PC-9 (cell line): ENCODE data around the gene MRPL19. TPM values are rescaled to one million over a fixed set of nuclear protein-coding genes. Genes with fewer than 3 reads are reported as not detected.

Experiments
- Bru-seq: library from RNA; stranded (reverse); fragments of 400-500 nt; gene quantifications from one replicate; lab custom pipeline; 2021; lab: Mats Ljungman, UMichigan
- BruChase-seq, 2 experiments: library from RNA; stranded (reverse); fragments of 400-500 nt; gene quantifications; one replicate each; lab custom pipeline; 2021; lab: Mats Ljungman, UMichigan
- BruUV-seq: library from RNA; stranded (reverse); fragments of 400-500 nt; replicated peaks from 2 replicates; lab custom pipeline; 2021; lab: Mats Ljungman, UMichigan
- CTCF ChIA-PET: fragments of 300-600 bp; sonication (Branson Sonifier 250); formaldehyde crosslinking; loops from one replicate; lab custom pipeline; 2022; ENCODE audit warnings: antibody characterized with exemption; lab: Charles Lee
- POLR2A ChIA-PET: fragments of 300-600 bp; sonication (Branson Sonifier 250); formaldehyde crosslinking; loops from one replicate; lab custom pipeline; 2022; ENCODE audit warnings: antibody characterized with exemption; ENCODE audit not compliant: unreplicated experiment; lab: Charles Lee
- DNase-seq, 2 experiments: peaks; one replicate each; pipeline versions ENCODE4 v3.0.0 to v3.0.0-alpha.2; 2015 to 2022; ENCODE audit warnings: mixed read lengths in 1 of 2
- H2AFZ ChIP-seq: fragments of 200-600 bp; sonication (generic); 2 replicates; pipeline ENCODE4 v1.8.1; 2017; ENCODE audit warnings: antibody characterized with exemption
- H3F3A ChIP-seq: fragments of 200-600 bp; sonication (generic); 2 replicates; pipeline ENCODE4 v1.8.1; 2017; ENCODE audit warnings: antibody characterized with exemption, mild to moderate bottlenecking, low read depth; ENCODE audit not compliant: insufficient read depth
- H3K27ac ChIP-seq: fragments of 200-600 bp; sonication (generic); 2 replicates; pipeline ENCODE4 v1.6.1; 2016; ENCODE audit warnings: mixed run types
- H3K27me3 ChIP-seq: fragments of 200-600 bp; sonication (generic); 2 replicates; pipeline ENCODE4 v1.6.1; 2016; ENCODE audit warnings: low read depth, mixed run types; ENCODE audit not compliant: insufficient read depth
- H3K36me3 ChIP-seq: fragments of 200-600 bp; sonication (generic); 2 replicates; pipeline ENCODE4 v1.6.1; 2016; ENCODE audit warnings: low read depth, mixed run types
- H3K4me1 ChIP-seq: fragments of 200-600 bp; sonication (generic); replicated peaks from 2 replicates; pipeline ENCODE4 v1.6.1; 2016; ENCODE audit warnings: mixed run types; ENCODE audit not compliant: insufficient read depth
- H3K4me2 ChIP-seq: fragments of 200-600 bp; sonication (generic); 2 replicates; pipeline ENCODE4 v1.6.1; 2017; ENCODE audit warnings: mixed run types
- H3K4me3 ChIP-seq: fragments of 200-600 bp; sonication (generic); 2 replicates; pipeline ENCODE4 v1.6.1; 2016; ENCODE audit warnings: mixed run types
- H3K79me2 ChIP-seq: fragments of 200-600 bp; sonication (generic); 2 replicates; pipeline ENCODE4 v1.6.1; 2017; ENCODE audit warnings: low read depth, mixed run types
- H3K9me2 ChIP-seq: fragments of 200-600 bp; sonication (generic); 2 replicates; pipeline ENCODE4 v1.8.1; 2017; ENCODE audit warnings: mild to moderate bottlenecking; ENCODE audit not compliant: insufficient read depth
- H3K9me3 ChIP-seq: fragments of 200-600 bp; sonication (generic); 2 replicates; pipeline ENCODE4 v1.8.1; 2016; ENCODE audit warnings: low read depth; ENCODE audit not compliant: insufficient read depth
- H4K20me1 ChIP-seq: fragments of 200-600 bp; sonication (generic); 2 replicates; pipeline ENCODE4 v1.8.1; 2017; ENCODE audit not compliant: insufficient read depth
- EZH2 ChIP-seq: fragments of 200-600 bp; sonication (generic); IDR thresholded peaks from 2 replicates; pipeline ENCODE4 v1.8.0; 2017; ENCODE audit warnings: antibody characterized with exemption, low read depth
- intact Hi-C: fragments of 100-400 bp; cut with micrococcal nuclease; formaldehyde crosslinking; loops from one replicate; pipeline ENCODE4 v1.10.0; 2022; ENCODE audit not compliant: unreplicated experiment
- long read RNA-seq: library from polyadenylated mRNA; stranded (forward); transcript quantifications from one replicate; pipeline ENCODE4 v2.0.0, GENCODE V29; 2022
- total RNA-seq: library from RNA; stranded (reverse); gene quantifications from 2 replicates; pipeline ENCODE4 v1.2.3, GENCODE V29; 2021
- TF ChIP-seq, protein P1 (sequence below): fragments of 200-600 bp; sonication (generic); conservative IDR thresholded peaks from 2 replicates; pipeline ENCODE4 v1.6.1; 2017; ENCODE audit warnings: mixed run types, antibody characterized with exemption, mild to moderate bottlenecking, moderate library complexity

The MRPL19 gene
- total RNA-seq (46.5 and 51.0 TPM in 2 replicates), Bru-seq, nascent RNA (percentile 68 among the genes with signal in this experiment), BruChase-seq, experiment 1, labeled RNA remaining after a 2-hour chase (percentile 73 among the genes with signal in this experiment), BruChase-seq, experiment 2, labeled RNA remaining after a 6-hour chase (percentile 87 among the genes with signal in this experiment)
- long read RNA-seq, transcript MRPL19-202 (6 exons, 3,479 nt): major isoform, 115 of 164 reads
- long read RNA-seq, partial matches to known transcripts: 0 of 164 reads
- long read RNA-seq, other reads (novel, unspliced or antisense): 46 of 164 reads

- no peaks in the 10 kb centered on the region for H3K27me3 ChIP-seq
- H3K4me1 ChIP-seq: peaks cover 15% of the 10 kb centered on the region
- no peaks in the 10 kb centered on the region for H4K20me1 ChIP-seq
- no peaks in the 10 kb centered on the region for H3K9me2 ChIP-seq
- H3F3A ChIP-seq: no peaks in the 10 kb centered on the region
- intact Hi-C loops: no loop called here
- peak within 1 kb of the TSS; percentile 99 for H2AFZ ChIP-seq
- peak within 1 kb of the TSS; percentile 81 for H3K4me3 ChIP-seq
- DNase-seq: peak; percentile 68 to 82
- peak within 1 kb of the TSS; percentile 96 for H3K4me2 ChIP-seq
- BruUV-seq: TSS peak; percentile 47
- H3K79me2 ChIP-seq: peaks cover 29% of the 10 kb centered on the region
- TF ChIP-seq, protein P1, sequence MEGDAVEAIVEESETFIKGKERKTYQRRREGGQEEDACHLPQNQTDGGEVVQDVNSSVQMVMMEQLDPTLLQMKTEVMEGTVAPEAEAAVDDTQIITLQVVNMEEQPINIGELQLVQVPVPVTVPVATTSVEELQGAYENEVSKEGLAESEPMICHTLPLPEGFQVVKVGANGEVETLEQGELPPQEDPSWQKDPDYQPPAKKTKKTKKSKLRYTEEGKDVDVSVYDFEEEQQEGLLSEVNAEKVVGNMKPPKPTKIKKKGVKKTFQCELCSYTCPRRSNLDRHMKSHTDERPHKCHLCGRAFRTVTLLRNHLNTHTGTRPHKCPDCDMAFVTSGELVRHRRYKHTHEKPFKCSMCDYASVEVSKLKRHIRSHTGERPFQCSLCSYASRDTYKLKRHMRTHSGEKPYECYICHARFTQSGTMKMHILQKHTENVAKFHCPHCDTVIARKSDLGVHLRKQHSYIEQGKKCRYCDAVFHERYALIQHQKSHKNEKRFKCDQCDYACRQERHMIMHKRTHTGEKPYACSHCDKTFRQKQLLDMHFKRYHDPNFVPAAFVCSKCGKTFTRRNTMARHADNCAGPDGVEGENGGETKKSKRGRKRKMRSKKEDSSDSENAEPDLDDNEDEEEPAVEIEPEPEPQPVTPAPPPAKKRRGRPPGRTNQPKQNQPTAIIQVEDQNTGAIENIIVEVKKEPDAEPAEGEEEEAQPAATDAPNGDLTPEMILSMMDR: no peak
- no peak for TF ChIP-seq EZH2
- ChIA-PET CTCF (interaction anchor here (0.8 kb wide), 1 partner anchor 30 kb away, joined by 3 read pairs; no protein-coding TSS in a partner anchor), POLR2A (interaction anchor here (0.5 to 0.7 kb wide), 4 partner anchors 13 to 1928 kb away, joined by 3 to 4 read pairs (median 3); no protein-coding TSS in a partner anchor)
- H3K27ac ChIP-seq: peak within 1 kb of the TSS; percentile 48; the same call in 1 of the 2 replicates
- 0 out of 2 replicates have a peak, but pooled peaks cover 9% of the 10 kb centered on the region for H3K36me3 ChIP-seq
- no peaks in the 10 kb centered on the region for H3K9me3 ChIP-seq
Measured at GRCh38 chr2:75646583-75647425, at the start of gene MRPL19. MRPL19 (plus strand) TSS chr2:75646783; CDS start chr2:75646808, 25 bp downstream.

DNA sequence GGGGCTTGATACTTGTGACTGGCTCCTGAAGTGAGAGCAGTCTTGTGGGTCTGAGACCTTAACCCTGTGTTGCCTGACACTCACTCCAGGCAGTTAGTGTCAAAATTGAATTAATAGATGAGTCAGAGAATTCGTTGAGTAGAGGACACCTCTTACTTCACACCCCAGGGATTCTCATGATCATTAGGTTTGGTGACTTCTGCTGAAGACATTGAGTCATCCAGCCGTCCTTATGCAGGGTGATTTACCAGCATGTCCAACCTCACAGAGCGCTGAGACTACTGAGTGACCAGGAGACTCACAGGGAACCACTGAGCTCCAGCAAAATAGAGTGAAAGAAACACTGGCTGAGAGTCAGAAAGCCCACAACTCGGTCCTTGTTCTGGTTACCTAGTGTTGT, 49.8 kb upstream of the MRPL19 start:
- DNase-seq: peak in 1 of 2 experiments; percentile 74
- H3K27me3 ChIP-seq: no peaks in the 10 kb centered on the region
- peaks cover 67% of the 10 kb centered on the region for H3K4me1 ChIP-seq
- ChIA-PET CTCF (interaction anchor here (0.9 kb wide), 1 partner anchor 9 kb away, joined by 3 read pairs; no protein-coding TSS in a partner anchor), POLR2A (no interaction called here)
- peaks cover 44% of the 10 kb centered on the region for H3F3A ChIP-seq
- H3K4me2 ChIP-seq: peak overlapping the region; percentile 17; the same call in 1 of the 2 replicates
- no peak overlapping the region for H2AFZ ChIP-seq
- H3K79me2 ChIP-seq: no peaks in the 10 kb centered on the region
- BruUV-seq: no TSS peak
- H3K9me3 ChIP-seq: no peaks in the 10 kb centered on the region
- no peak for TF ChIP-seq EZH2
- TF ChIP-seq, protein P1: no peak
- no peak overlapping the region for H3K4me3 ChIP-seq
- no peaks in the 10 kb centered on the region; the same call in 1 of the 2 replicates for H3K9me2 ChIP-seq
- intact Hi-C loops: no loop called here
- peak overlapping the region; percentile 75 for H3K27ac ChIP-seq
- no peaks in the 10 kb centered on the region for H3K36me3 ChIP-seq
- no peaks in the 10 kb centered on the region for H4K20me1 ChIP-seq

DNA sequence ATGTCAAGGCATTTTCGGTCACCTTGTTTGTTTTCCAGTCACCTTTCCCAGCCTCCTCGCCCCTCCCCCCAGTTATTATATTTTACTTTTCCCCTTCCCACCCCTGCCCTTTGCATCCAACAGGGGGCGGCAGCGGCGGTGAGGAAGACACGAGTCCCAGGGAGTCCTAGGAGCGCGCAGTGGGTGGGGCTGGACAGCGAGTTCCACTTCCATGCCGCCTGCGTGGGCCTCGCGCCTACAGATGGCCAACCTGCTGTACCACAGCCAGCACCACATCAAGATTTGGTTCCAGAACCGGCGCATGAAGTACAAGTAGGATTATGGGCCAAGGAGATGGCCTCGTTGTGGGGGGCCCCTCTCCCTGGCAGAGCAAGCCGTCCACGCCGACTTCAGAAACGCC, 48.6 kb upstream of the MRPL19 start:
- Histone ChIP-seq H3K4me3 (no peak overlapping the region), H3K79me2 (no peaks in the 10 kb centered on the region), H3F3A (peaks cover 44% of the 10 kb centered on the region), H3K27me3 (no peaks in the 10 kb centered on the region), H2AFZ (no peak overlapping the region), H3K4me1 (peaks cover 66% of the 10 kb centered on the region), H3K9me2 (no peaks in the 10 kb centered on the region; the same call in 1 of the 2 replicates), H4K20me1 (no peaks in the 10 kb centered on the region), H3K27ac (no peak overlapping the region), H3K36me3 (no peaks in the 10 kb centered on the region), H3K4me2 (no peak overlapping the region), H3K9me3 (no peaks in the 10 kb centered on the region)
- no peak for DNase-seq
- intact Hi-C loops: no loop called here
- no peak for TF ChIP-seq EZH2
- TF ChIP-seq, protein P1: no peak
- ChIA-PET CTCF (no interaction called here), POLR2A (no interaction called here)
- BruUV-seq: no TSS peak
